ENCODE measurements around the gene CDK17.
"Not testable (repeated sequence)": the region's sequence is repeated elsewhere in the genome, so short reads cannot be mapped to it uniquely, and the experiment has no call there.

The CDK17 gene

GRCh38 chr12:96402061-96402460 lies 1.8 kb upstream of the CDK17 start:
- Mint-ChIP-seq H3K4me3 (no peak overlapping the region), H3K27me3 (no peaks in the 10 kb centered on the region), H3K4me1 (peaks cover 36% of the 10 kb centered on the region), H3K9me3 (no peaks in the 10 kb centered on the region), H3K27ac (no peak overlapping the region), H3K36me3 (no peaks in the 10 kb centered on the region)

GRCh38 chr12:96401076-96401871 lies 1.0 kb upstream of the CDK17 start:
- Mint-ChIP-seq H3K4me3 (peak overlapping the region; percentile 94), H3K9me3 (no peaks in the 10 kb centered on the region), H3K4me1 (peaks cover 40% of the 10 kb centered on the region), H3K27me3 (no peaks in the 10 kb centered on the region), H3K27ac (peak overlapping the region; percentile 96), H3K36me3 (no peaks in the 10 kb centered on the region)

GRCh38 chr12:96400631-96401075 lies 414 bp upstream of the CDK17 start:
- no peaks in the 10 kb centered on the region for H3K9me3 Mint-ChIP-seq
- no peaks in the 10 kb centered on the region for H3K36me3 Mint-ChIP-seq
- no peaks in the 10 kb centered on the region for H3K27me3 Mint-ChIP-seq
- H3K4me1 Mint-ChIP-seq = peaks cover 47% of the 10 kb centered on the region
- peak overlapping the region; percentile 94 for H3K4me3 Mint-ChIP-seq
- H3K27ac Mint-ChIP-seq = peak overlapping the region; percentile 96

GRCh38 chr12:96399120-96399918 lies 920 bp downstream of the CDK17 start:
- H3K4me1 Mint-ChIP-seq = peaks cover 56% of the 10 kb centered on the region
- H3K4me3 Mint-ChIP-seq = peak overlapping the region; percentile 95
- no peaks in the 10 kb centered on the region for H3K9me3 Mint-ChIP-seq
- no peaks in the 10 kb centered on the region for H3K36me3 Mint-ChIP-seq
- peak overlapping the region; percentile 98 for H3K27ac Mint-ChIP-seq
- no peaks in the 10 kb centered on the region for H3K27me3 Mint-ChIP-seq

- Mint-ChIP-seq H3K9me3 (no peaks in the 10 kb centered on the region), H3K4me1 (peaks cover 56% of the 10 kb centered on the region), H3K27ac (peak overlapping the region; percentile 98), H3K4me3 (peak overlapping the region; percentile 95), H3K27me3 (no peaks in the 10 kb centered on the region), H3K36me3 (no peaks in the 10 kb centered on the region)
Observed at GRCh38 chr12:96398424-96399119, 1.7 kb downstream of the CDK17 start.

GRCh38 chr12:96397756-96398423 lies 2.3 kb downstream of the CDK17 start:
- Mint-ChIP-seq H3K27me3 (no peaks in the 10 kb centered on the region), H3K4me3 (peak overlapping the region; percentile 95), H3K27ac (peak overlapping the region; percentile 98), H3K36me3 (no peaks in the 10 kb centered on the region), H3K9me3 (no peaks in the 10 kb centered on the region), H3K4me1 (peaks cover 57% of the 10 kb centered on the region)

- Mint-ChIP-seq H3K27me3 (no peaks in the 10 kb centered on the region), H3K36me3 (no peaks in the 10 kb centered on the region), H3K4me3 (peak overlapping the region; percentile 95), H3K4me1 (peaks cover 67% of the 10 kb centered on the region), H3K9me3 (no peaks in the 10 kb centered on the region), H3K27ac (peak overlapping the region; percentile 6)
Observed at GRCh38 chr12:96396914-96397313, 3.3 kb downstream of the CDK17 start.

- Mint-ChIP-seq H3K36me3 (peaks cover 2% of the 10 kb centered on the region), H3K27me3 (no peaks in the 10 kb centered on the region), H3K27ac (peak overlapping the region; percentile 17), H3K9me3 (no peaks in the 10 kb centered on the region), H3K4me3 (no peak overlapping the region), H3K4me1 (peaks cover 66% of the 10 kb centered on the region)
Observed at GRCh38 chr12:96396209-96396608, 4.0 kb downstream of the CDK17 start.

GRCh38 chr12:96395236-96395635 lies 5.0 kb downstream of the CDK17 start:
- H3K36me3 Mint-ChIP-seq = peaks cover 3% of the 10 kb centered on the region
- H3K27ac Mint-ChIP-seq = no peak overlapping the region
- H3K4me1 Mint-ChIP-seq = peaks cover 60% of the 10 kb centered on the region
- H3K4me3 Mint-ChIP-seq = peak overlapping the region; percentile 19
- no peaks in the 10 kb centered on the region for H3K27me3 Mint-ChIP-seq
- H3K9me3 Mint-ChIP-seq = no peaks in the 10 kb centered on the region

GRCh38 chr12:96393229-96393628 lies 7.0 kb downstream of the CDK17 start:
- H3K9me3 Mint-ChIP-seq, H3K36me3 Mint-ChIP-seq, H3K27ac Mint-ChIP-seq, H3K27me3 Mint-ChIP-seq, H3K4me3 Mint-ChIP-seq: not testable (repeated sequence)
- peaks cover 66% of the 10 kb centered on the region for H3K4me1 Mint-ChIP-seq

- Mint-ChIP-seq H3K27me3 (no peaks in the 10 kb centered on the region), H3K4me3 (peak overlapping the region; percentile 40), H3K36me3 (peaks cover 10% of the 10 kb centered on the region), H3K9me3 (no peaks in the 10 kb centered on the region), H3K27ac (no peak overlapping the region), H3K4me1 (peaks cover 64% of the 10 kb centered on the region)
Observed at GRCh38 chr12:96392397-96392796, 7.8 kb downstream of the CDK17 start.

GRCh38 chr12:96387981-96388380 lies 12.3 kb downstream of the CDK17 start:
- peaks cover 72% of the 10 kb centered on the region for H3K4me1 Mint-ChIP-seq
- H3K27me3 Mint-ChIP-seq = no peaks in the 10 kb centered on the region
- peaks cover 19% of the 10 kb centered on the region for H3K36me3 Mint-ChIP-seq
- H3K4me3 Mint-ChIP-seq = peak overlapping the region; percentile 11
- H3K9me3 Mint-ChIP-seq = no peaks in the 10 kb centered on the region
- no peak overlapping the region for H3K27ac Mint-ChIP-seq

GRCh38 chr12:96386794-96387193 lies 13.4 kb downstream of the CDK17 start:
- H3K9me3 Mint-ChIP-seq = no peaks in the 10 kb centered on the region
- H3K27me3 Mint-ChIP-seq = no peaks in the 10 kb centered on the region
- H3K4me3 Mint-ChIP-seq = no peak overlapping the region
- peaks cover 71% of the 10 kb centered on the region for H3K4me1 Mint-ChIP-seq
- peak overlapping the region; percentile 47 for H3K27ac Mint-ChIP-seq
- peaks cover 23% of the 10 kb centered on the region for H3K36me3 Mint-ChIP-seq

GRCh38 chr12:96383991-96384390 lies 16.2 kb downstream of the CDK17 start:
- H3K27me3 Mint-ChIP-seq = no peaks in the 10 kb centered on the region
- H3K4me1 Mint-ChIP-seq = peaks cover 76% of the 10 kb centered on the region
- peaks cover 18% of the 10 kb centered on the region for H3K36me3 Mint-ChIP-seq
- peak overlapping the region; percentile 52 for H3K4me3 Mint-ChIP-seq
- no peak overlapping the region for H3K27ac Mint-ChIP-seq
- H3K9me3 Mint-ChIP-seq = peaks cover 5% of the 10 kb centered on the region

GRCh38 chr12:96383371-96383770 lies 16.9 kb downstream of the CDK17 start:
- H3K4me1 Mint-ChIP-seq = peaks cover 78% of the 10 kb centered on the region

More at GRCh38 chr12:96383371-96383770, 16.9 kb downstream of the CDK17 start:
- Mint-ChIP-seq H3K27me3 (no peaks in the 10 kb centered on the region), H3K27ac (no peak overlapping the region), H3K4me3 (peak overlapping the region; percentile 52), H3K36me3 (peaks cover 15% of the 10 kb centered on the region), H3K9me3 (peaks cover 5% of the 10 kb centered on the region)
